MCF 10A (cell line): ENCODE results near the gene ZG16. TPM values are rescaled to one million over a fixed set of nuclear protein-coding genes. Genes with fewer than 3 reads are reported as not detected.

ENCODE experiments used
- BruUV-seq: library from RNA; stranded (reverse); fragments of 400-500 nt; replicated peaks from 2 replicates; lab custom pipeline; 2021; lab: Mats Ljungman, UMichigan
- CTCF ChIA-PET: fragments of 300-600 bp; sonication (Branson Sonifier 250); formaldehyde crosslinking; extraction: SDS; loops from one replicate; lab custom pipeline; 2021; ENCODE audit warnings: antibody characterized with exemption, inconsistent platforms; lab: Yijun Ruan, JAX
- POLR2A ChIA-PET: fragments of 300-600, 350-650 bp; sonication (Branson Sonifier 250); formaldehyde crosslinking; extraction: SDS; loops from one replicate; lab custom pipeline; 2020; ENCODE audit warnings: antibody characterized with exemption, inconsistent platforms; lab: Yijun Ruan, JAX
- DNase-seq: peaks from one replicate; pipeline ENCODE4 v3.0.0-alpha.2; 2018; ENCODE audit not compliant: unreplicated experiment
- H3K27ac Mint-ChIP-seq: one replicate; pipeline ENCODE4 v1.8.0; 2022; ENCODE audit warnings: mild to moderate bottlenecking, low read depth, mixed read lengths; ENCODE audit not compliant: unreplicated experiment
- H3K27me3 Mint-ChIP-seq: one replicate; pipeline ENCODE4 v1.8.0; 2022; ENCODE audit warnings: mixed read lengths; ENCODE audit not compliant: insufficient read depth, unreplicated experiment
- H3K36me3 Mint-ChIP-seq: one replicate; pipeline ENCODE4 v1.8.0; 2022; ENCODE audit warnings: mild to moderate bottlenecking, moderate library complexity, mixed read lengths; ENCODE audit not compliant: insufficient read depth, unreplicated experiment
- H3K4me1 Mint-ChIP-seq: one replicate; pipeline ENCODE4 v1.8.0; 2022; ENCODE audit warnings: mixed read lengths; ENCODE audit not compliant: insufficient read depth, unreplicated experiment
- H3K4me3 Mint-ChIP-seq: one replicate; pipeline ENCODE4 v1.8.0; 2022; ENCODE audit warnings: mild to moderate bottlenecking, moderate library complexity, mixed read lengths; ENCODE audit not compliant: unreplicated experiment
- H3K9me3 Mint-ChIP-seq: one replicate; pipeline ENCODE4 v1.8.0; 2022; ENCODE audit warnings: mixed read lengths; ENCODE audit not compliant: unreplicated experiment
- intact Hi-C: fragments of 100-400 bp; cut with micrococcal nuclease; formaldehyde crosslinking; loops from 2 replicates; pipeline ENCODE4 v1.14.1; 2022
- total RNA-seq: library from RNA; stranded (reverse); gene quantifications from 2 replicates; pipeline ENCODE4 v1.2.3, GENCODE V29; 2022
- TF ChIP-seq, protein P1 (sequence below): fragments of 200-600 bp; IDR thresholded peaks from one replicate; pipeline ENCODE4 v1.8.0; 2022; ENCODE audit warnings: antibody characterized with exemption, mild to moderate bottlenecking; ENCODE audit not compliant: unreplicated experiment

Gene ZG16
- total RNA-seq, 1 experiment from 2014 or later = not detected

- POLR2A ChIA-PET = no interaction called here
- CTCF ChIA-PET = no interaction called here
- peaks cover 54% of the 10 kb centered on the region for H3K36me3 Mint-ChIP-seq
- TF ChIP-seq, protein P1, sequence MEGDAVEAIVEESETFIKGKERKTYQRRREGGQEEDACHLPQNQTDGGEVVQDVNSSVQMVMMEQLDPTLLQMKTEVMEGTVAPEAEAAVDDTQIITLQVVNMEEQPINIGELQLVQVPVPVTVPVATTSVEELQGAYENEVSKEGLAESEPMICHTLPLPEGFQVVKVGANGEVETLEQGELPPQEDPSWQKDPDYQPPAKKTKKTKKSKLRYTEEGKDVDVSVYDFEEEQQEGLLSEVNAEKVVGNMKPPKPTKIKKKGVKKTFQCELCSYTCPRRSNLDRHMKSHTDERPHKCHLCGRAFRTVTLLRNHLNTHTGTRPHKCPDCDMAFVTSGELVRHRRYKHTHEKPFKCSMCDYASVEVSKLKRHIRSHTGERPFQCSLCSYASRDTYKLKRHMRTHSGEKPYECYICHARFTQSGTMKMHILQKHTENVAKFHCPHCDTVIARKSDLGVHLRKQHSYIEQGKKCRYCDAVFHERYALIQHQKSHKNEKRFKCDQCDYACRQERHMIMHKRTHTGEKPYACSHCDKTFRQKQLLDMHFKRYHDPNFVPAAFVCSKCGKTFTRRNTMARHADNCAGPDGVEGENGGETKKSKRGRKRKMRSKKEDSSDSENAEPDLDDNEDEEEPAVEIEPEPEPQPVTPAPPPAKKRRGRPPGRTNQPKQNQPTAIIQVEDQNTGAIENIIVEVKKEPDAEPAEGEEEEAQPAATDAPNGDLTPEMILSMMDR = no peak
- H3K4me1 Mint-ChIP-seq = peaks cover 5% of the 10 kb centered on the region
- no TSS peak for BruUV-seq
- no peaks in the 10 kb centered on the region for H3K27me3 Mint-ChIP-seq
- DNase-seq = no peak
- no peak overlapping the region for H3K4me3 Mint-ChIP-seq
- intact Hi-C loops = no loop called here
- no peaks in the 10 kb centered on the region for H3K9me3 Mint-ChIP-seq
- no peak overlapping the region for H3K27ac Mint-ChIP-seq
Observed at GRCh38 chr16:29831490-29831889, 53.4 kb downstream of the ZG16 start.

Other genes with a start within 250 kb of the ZG16 start
- not detected in 2 replicates for gene SPN, start 115.0 kb upstream of the ZG16 start, total RNA-seq
- not detected in 2 replicates for gene QPRT, start 99.1 kb upstream of the ZG16 start, total RNA-seq
- gene C16orf54, start 32.3 kb upstream of the ZG16 start, total RNA-seq = not detected in 2 replicates
- 36.3 and 53.8 TPM in 2 replicates for gene KIF22, start 12.5 kb downstream of the ZG16 start, total RNA-seq
- 185 and 194 TPM in 2 replicates for gene MAZ, start 28.3 kb downstream of the ZG16 start, total RNA-seq
- gene PRRT2, start 33.9 kb downstream of the ZG16 start, total RNA-seq = 0.42 and 0.96 TPM in 2 replicates
- 21.3 and 25.0 TPM in 2 replicates for gene PAGR1, start 37.9 kb downstream of the ZG16 start, total RNA-seq
- 56.5 and 71.9 TPM in 2 replicates for gene MVP, start 42.2 kb downstream of the ZG16 start, total RNA-seq
- gene CDIPT, start 85.0 kb downstream of the ZG16 start, total RNA-seq = 41.3 and 42.7 TPM in 2 replicates
- gene SEZ6L2, start 121.3 kb downstream of the ZG16 start, total RNA-seq = 1.9 and 3.2 TPM in 2 replicates
- gene ASPHD1, start 122.2 kb downstream of the ZG16 start, total RNA-seq = 4.8 and 5.7 TPM in 2 replicates
- gene KCTD13, start 148.0 kb downstream of the ZG16 start, total RNA-seq = 35.5 and 38.9 TPM in 2 replicates
- 62.1 and 68.1 TPM in 2 replicates for gene TMEM219, start 183.8 kb downstream of the ZG16 start, total RNA-seq
- gene TAOK2, start 195.6 kb downstream of the ZG16 start, total RNA-seq = 29.3 and 33.1 TPM in 2 replicates
- gene HIRIP3, start 217.4 kb downstream of the ZG16 start, total RNA-seq = 12.9 and 20.7 TPM in 2 replicates
- 82.0 and 90.1 TPM in 2 replicates for gene INO80E, start 218.0 kb downstream of the ZG16 start, total RNA-seq
- 1.2 TPM in 2 replicates for gene DOC2A, start 232.8 kb downstream of the ZG16 start, total RNA-seq
- not detected in 2 replicates for gene C16orf92, start 244.9 kb downstream of the ZG16 start, total RNA-seq